ENCODE data around the gene EXOC6B. TPM values are rescaled to one million over a fixed set of nuclear protein-coding genes. Genes with fewer than 3 reads are reported as not detected.

The EXOC6B gene
- total and polyA plus RNA-seq, 10 of the 15 experiments (the other 5 are each of a cell fraction or from before 2014, with no cell fraction given) = 0.23 to 2.2 (median 1.2) TPM

- ChIA-PET RAD21 (ENCODE audit: unreplicated experiment) (no interaction called here), POLR2A (no interaction called here), SMC1A (ENCODE audit: uncharacterized antibody, unreplicated experiment) (no interaction called here), CTCF (interaction anchor here (0.6 kb wide), 1 partner anchor 70 kb away, joined by 3 read pairs; no protein-coding TSS in a partner anchor)
- H3K27me3 ChIP-seq (replicated peaks in 1 of 2; ENCODE audit: control insufficient read depth in 2 of 2, insufficient read depth in 2 of 2, low read length in 1 of 2) = no peaks in the 10 kb centered on the region
- in situ Hi-C loops (cut with MboI) (no loop called here), intact Hi-C loops (cut with micrococcal nuclease; ENCODE audit: unreplicated experiment) (no loop called here)
- H3K27ac ChIP-seq (ENCODE audit: control insufficient read depth, insufficient read depth) = no peak overlapping the region
- no peaks in the 10 kb centered on the region for H3K79me2 ChIP-seq (ENCODE audit: control insufficient read depth, insufficient read depth, low read length)
- no peak overlapping the region for H3K4me2 ChIP-seq (ENCODE audit: control insufficient read depth, insufficient read depth)
- no peak overlapping the region for H2AFZ ChIP-seq (ENCODE audit: control insufficient read depth, low read depth, low read length)
- H3K9ac ChIP-seq (ENCODE audit: control insufficient read depth, insufficient read depth, low read length) = no peak overlapping the region
- H3K9me3 ChIP-seq (replicated peaks; ENCODE audit: control insufficient read depth, insufficient read depth, low read length) = no peaks in the 10 kb centered on the region
- 100% methylated on average over 4 of the region's 4 CpGs for WGBS (ENCODE audit: insufficient coverage, insufficient replicate concordance, low lambda C conversion rate, missing lambda C conversion rate)
- no peaks in the 10 kb centered on the region for H3K4me1 ChIP-seq (ENCODE audit: control insufficient read depth, insufficient read depth, low read length)
- ATAC-seq (no peak), DNase-seq (ENCODE audit: low read depth, low spot score) (no peak), FAIRE-seq (no peak)
- TF ChIP-seq CEBPB (IDR thresholded peaks at IDR 0.05; ENCODE audit: borderline replicate concordance in 1 of 2, low read depth in 2 of 2, low read length in 2 of 2) (peak in 1 of 2 experiments; percentile 23; a peak in 1 of 4 replicates), ATF2 (IDR thresholded peaks at IDR 0.05; ENCODE audit: low read length) (0 out of 2 replicates have a peak, but pooled peaks have one; percentile 26), NBN (IDR thresholded peaks at IDR 0.05) (no peak), CEBPZ (IDR thresholded peaks at IDR 0.05; ENCODE audit: low read depth, low read length) (no peak), FOS (IDR thresholded peaks at IDR 0.05; ENCODE audit: borderline replicate concordance, extremely low read depth, insufficient read length) (no peak)
- H4K20me1 ChIP-seq (ENCODE audit: control insufficient read depth, insufficient read depth) = no peaks in the 10 kb centered on the region
- BruUV-seq (replicated peaks) = no TSS peak
- H3K36me3 ChIP-seq (ENCODE audit: control insufficient read depth in 2 of 2, insufficient read depth in 2 of 2, low read length in 1 of 2) = no peaks in the 10 kb centered on the region
- H3K4me3 ChIP-seq = no peak overlapping the region
These were observed 28.1 kb downstream of the EXOC6B start for GRCh38 chr2:72797740-72798139.

Measured in GM12878 (cell line).